Superior temporal gyrus (tissue), 1 donor: ENCODE measurements around the gene BRD8.
A peak's percentile ranks its signal among the peaks of the same experiment; 100 is the strongest.
"Not testable (repeated sequence)": the region's sequence is repeated elsewhere in the genome, so short reads cannot be mapped to it uniquely, and the experiment has no call there.

Experiments
- DNase-seq: peaks from one replicate; pipeline ENCODE4 v3.0.0-alpha.2; 2016; ENCODE audit errors: extremely low spot score

BRD8 gene

DNA sequence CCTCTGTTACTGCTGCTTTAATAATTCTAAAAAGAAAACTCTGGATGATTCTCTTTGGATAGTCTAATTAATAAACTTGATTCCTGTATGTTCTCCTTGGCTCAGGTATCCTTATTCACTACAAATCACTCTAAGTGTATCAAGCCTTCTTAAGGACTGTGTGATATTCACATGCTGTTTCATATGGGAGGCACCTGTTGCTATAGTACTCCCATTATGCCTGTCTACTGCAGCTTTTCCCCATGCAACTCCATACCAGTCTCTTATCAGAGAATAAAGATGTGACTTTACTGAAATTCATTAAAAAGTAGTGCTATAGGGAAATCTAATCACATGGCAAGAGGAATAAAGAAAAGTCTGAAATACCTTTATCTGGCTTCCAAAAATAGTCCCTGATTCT lies 14.7 kb downstream of the BRD8 start:
- no peak for DNase-seq

DNA sequence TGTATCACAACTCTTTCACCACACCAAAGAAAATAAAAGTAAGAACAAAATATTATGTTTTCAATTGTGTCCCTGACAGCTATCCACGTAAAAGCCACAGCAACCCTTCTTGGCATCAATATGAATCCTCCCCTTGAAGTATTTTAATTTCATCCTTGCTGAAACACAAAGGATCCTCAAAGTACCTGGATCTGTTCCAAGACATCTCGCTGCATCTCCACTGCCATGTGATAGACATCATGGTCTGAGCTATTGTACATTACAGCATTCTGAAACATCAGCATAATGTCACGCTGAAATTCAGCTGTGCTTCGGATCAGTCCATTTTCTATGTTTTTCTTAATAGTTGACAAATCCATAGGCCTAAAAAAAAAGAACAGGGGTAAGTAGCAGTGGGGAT lies 17.7 kb downstream of the BRD8 start:
- DNase-seq, result no peak

DNA sequence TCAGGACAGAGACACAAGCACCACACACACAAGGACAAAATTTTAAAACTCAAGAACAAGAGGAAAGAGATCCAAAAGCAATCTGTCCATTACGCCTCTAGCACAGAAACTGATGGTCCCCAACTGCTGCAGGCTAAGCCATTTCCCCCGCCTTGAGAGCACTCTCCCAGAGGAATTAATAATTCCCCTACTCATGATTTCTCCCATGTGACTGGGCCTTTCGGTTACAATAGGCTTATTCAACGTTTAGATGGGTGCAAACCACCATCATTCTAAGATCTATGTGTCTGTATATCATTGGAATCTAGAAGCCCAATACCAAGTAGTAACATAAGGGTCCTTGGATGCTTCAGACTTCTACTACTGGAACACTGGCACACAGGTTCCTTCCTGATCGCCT lies 18.8 kb downstream of the BRD8 start:
- DNase-seq, result peak; percentile 76

DNA sequence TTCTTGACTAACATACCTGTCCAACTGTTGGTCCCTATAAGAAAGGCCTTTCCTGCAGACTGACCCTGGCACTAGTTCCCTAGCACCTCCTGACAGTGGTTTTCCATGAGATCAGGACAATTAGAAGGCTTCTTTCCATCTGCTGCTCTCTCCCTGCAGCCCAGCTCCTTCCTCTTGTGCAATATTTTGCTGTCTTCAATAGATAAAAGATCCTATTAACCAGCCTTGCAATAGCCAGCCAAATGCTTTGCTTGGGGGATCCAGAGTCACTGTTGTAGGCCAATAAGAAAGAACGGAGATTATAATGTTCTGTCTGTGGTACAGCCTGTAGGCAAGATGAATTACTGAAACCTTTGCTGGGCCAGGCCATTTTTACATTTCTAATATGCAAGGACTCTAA lies 20.8 kb downstream of the BRD8 start:
- no peak for DNase-seq

DNA sequence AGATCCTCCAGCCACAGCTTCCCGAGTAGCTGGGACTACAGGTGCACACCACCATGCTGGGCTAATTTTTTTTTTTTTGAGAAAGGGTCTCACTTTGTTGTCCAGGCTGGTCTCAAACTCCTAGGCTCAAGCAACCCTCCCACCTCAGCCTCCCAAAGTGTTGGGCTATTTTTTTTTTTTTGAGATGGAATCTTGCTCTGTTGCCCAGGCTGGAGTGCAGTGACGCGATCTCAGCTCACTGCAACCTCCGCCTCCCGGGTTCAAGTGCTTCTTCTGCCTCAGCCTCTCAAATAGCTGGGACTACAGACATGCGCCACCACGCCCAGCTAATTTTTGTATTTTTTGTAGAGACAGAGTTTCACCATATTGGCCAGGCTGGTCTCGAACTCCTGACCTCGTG lies 22.5 kb downstream of the BRD8 start:
- not testable (repeated sequence) for DNase-seq

DNA sequence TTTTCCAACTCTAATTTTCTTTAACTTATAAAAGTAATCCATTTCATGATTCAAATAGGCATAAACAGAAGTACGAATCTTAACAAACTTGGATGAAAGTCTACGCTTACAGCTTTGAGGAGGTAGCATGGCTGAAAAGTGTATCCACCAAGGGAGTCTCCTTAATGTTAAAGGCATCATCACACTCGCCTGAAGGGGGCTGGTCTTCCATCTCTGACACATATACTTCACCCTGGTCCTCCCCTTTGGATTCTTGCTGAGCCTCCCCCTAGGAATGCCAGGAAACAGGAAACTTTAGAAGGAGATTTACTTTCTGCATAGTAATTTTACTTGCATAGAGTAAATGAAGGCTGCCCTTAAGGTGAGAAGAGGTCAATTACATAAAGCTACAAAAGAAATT lies 28.9 kb downstream of the BRD8 start:
- no peak for DNase-seq

DNA sequence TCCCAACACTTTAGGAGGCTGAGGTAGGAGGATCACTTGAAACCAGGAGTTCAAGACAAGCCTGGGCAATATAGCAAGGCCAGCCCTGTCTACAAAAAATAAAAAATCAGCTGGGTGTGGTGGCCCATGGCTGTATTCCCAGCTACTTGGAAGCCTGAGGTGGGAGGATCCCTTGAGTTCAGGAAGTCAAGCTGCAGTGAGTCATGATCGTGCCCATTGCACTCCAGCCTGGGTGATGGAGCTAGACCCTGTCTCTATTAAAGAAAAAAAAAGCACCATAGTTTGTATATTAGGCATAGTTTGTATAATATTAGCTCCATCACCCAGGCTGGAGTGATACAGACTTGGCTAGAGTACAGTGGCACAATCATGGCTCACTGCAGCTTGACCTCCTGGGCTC lies 29.6 kb downstream of the BRD8 start:
- no peak for DNase-seq

DNA sequence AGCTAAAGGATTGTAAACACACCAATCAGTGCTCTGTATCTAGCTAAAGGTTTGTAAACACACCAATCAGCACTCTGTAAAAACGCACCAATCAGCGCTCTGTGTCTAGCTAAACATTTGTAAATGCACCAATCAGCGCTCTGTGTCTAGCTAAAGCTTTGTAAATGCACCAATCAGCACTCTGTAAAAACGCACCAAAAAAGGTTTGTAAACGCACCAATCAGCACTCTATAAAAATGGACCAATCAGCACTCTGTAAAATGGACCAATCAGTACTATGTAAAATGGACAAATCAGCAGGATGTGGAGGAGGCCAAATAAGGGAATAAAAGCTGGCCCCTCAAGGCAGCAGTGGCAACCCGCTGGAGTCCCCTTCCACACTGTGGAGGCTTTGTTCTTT lies 34.9 kb downstream of the BRD8 start:
- DNase-seq, result not testable (repeated sequence)

DNA sequence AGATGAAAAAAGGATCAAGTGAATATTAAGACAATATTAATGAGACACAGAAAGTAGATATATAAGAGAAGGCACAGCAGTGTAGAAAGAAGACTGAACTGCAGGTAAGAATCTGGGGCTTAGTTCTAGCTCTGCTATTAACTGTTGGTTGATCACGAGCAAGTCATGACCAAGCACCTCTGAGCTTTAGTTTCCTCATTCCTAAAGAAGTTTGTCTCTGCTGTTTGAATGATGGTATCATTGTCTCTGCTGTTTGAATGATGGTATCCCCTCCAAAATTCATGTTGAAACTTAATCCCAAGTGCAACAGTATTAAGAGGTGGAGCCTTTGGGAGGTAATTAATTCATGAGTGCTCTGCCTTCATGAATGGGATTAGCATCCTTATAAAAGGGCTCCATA lies 36.7 kb downstream of the BRD8 start:
- no peak for DNase-seq

DNA sequence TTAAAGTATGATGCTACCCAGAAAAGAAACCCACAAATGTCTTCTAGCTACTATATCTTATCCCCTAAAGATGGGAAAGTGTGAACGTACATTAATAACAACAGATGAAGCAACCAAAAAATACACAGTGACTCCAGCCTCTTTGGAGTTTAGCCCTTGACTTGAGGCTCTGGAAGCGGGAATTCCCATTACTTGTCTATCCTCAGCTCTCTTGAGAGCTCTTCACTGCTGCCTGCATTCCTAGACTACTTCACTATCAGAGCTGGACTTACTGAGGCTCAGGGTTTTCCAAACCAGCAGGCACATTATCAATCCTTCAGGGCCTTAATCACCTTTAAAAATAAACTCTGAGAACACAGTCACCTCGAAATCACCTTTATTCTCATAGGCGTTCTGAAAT lies 38.2 kb downstream of the BRD8 start:
- DNase-seq, result no peak

DNA sequence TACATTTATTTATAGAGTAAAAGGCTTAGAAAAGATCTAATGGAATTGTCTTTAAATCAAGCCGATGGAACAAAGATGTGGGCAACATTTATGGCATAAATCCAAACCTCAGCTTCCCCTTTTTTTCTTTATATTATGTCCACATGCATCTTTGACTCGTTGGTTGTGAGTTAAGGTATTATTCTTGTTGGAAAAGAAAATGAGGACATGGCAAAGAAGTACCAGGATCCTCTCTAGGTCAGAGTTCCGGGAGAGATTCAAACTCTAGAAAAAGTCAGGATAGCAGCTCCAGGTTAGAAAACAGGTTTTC lies 38.7 kb downstream of the BRD8 start:
- no peak for DNase-seq

DNA sequence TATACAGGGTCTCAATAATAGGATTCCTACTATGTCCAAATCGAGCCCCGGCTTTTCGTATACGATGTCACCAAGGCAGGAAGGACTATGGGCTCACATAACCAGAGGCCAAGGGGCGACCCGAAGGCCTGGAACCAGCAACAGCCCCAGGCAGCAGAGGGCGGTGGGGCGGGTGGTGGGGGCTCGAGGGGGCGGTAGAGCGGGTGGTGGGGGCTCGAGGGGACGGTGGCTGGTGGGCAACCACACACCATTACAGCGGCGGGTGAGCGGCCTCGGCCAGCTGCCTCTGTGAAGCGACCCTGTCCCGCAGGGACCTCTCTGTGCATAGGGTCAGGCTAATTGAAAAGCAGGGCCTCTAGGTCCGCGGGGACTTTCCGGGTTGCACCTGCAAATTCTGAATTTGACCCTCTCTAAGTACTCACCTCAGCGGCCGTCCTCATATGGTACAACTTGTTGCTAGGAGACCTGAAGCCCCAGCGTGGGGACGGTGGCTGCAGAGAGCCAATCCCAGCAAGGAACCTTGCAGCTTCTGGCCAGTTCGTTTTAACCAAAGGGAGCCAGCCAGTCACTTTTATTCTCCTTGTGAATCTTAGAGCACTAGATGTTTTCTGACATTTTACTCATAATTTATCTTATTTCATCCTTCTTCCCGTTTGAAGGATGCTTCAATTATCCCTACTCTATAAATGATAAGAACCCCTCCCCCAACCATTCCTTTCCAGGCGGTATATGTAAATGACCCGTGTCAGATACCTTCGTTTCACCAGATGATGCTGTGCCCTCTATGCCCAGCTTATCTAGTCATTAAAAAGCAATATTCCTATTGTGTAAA lies 39.3 kb downstream of the BRD8 start, which contains the start of gene NME5:
TSS of gene NME5 (minus strand) at position 480 of the 832 bp plus-strand sequence. CDS start 648 bp downstream, outside the sequence.
- peak; percentile 84 for DNase-seq

DNA sequence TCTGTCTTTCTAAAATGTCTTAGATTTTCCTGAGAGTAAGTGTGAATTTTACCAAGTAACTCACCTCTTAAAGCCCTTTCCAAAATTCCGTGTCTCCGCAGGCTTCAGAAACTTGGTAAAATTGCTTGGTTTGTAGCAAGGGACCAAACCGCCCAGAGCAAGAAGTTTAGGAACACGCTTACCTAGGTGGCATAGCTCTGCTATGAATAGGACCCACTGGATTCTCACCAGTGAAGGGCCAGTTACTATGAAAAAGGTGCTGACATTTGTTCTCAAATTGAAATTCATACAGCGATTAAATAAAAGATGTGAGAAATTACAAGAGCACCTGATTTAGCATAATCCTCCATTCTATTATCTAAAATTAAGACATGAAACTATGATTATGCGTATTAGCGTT lies 45.9 kb downstream of the BRD8 start:
- no peak for DNase-seq

DNA sequence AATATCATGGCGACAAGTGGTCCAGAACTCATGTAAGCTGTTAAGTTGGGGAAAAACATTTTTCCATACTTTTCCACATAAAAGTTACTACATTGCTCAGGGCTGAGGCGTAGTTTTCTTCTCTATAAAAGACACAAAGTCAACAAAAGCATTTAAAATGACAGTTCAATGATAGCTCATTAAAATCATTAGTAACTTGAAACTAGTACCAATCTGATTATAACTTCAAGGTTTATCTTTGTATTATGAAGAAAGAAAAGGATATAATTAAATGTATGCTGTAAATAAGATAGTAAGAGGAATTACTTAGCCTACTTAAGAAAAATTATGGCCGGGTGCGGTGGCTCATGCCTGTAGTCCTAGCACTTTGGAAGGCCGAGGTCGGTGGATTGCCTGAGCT lies 49.1 kb downstream of the BRD8 start:
- DNase-seq, result no peak

DNA sequence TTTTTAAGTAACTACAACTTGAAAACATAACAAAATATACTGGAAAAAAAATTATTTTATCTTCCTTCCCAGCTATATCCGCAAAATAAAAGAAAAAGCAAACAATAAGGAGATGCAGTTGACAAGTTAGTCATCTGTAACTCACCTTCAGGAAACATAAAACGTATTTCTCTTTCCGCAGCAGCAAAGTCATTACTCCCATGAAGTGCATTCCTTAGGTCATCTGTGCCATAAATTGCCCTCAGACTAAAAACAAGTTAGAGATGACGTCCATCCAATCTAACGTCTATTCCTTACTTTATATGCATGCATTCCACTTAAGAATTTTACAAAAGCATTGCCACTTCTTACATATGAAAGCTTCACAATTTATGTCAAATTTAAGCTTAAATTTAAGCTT lies 50.1 kb downstream of the BRD8 start:
- no peak for DNase-seq

DNA sequence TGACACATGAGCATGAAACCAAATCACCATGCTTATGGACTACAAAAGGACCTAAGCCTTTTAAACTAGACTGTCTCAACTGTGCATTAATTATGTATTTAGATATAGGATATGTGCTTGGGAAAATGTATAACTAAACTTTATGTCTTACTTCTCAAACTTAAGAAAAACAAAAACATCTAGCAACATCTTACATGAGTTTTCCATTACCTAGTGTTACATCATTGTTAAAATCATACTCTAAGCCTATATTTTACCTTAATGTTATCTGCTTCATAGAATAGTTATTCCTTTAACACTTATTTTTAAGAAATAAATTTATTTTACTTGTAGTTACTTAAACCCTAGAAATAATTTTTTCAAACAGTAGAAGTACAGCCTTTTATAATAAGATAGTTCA lies 63.2 kb downstream of the BRD8 start:
- no peak for DNase-seq

DNA sequence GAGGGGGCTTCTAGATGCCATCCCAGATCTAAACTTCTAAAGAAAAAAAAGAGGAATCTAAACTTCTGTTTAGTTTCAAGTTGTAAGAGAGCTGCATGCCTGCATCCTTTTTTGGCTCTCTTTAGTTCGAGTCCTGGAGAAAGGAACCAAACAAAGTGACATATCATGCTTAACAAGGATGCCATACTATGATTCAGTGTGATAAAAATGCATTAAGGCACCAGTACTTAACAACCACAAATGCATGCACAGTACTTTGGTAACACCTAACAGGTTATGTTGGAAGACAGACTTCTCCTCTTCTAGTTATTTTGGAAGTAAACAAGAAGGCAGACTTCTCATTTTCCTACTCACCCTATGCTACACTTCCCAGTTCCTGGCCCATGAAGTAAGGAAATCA lies 66.5 kb downstream of the BRD8 start:
- no peak for DNase-seq

DNA sequence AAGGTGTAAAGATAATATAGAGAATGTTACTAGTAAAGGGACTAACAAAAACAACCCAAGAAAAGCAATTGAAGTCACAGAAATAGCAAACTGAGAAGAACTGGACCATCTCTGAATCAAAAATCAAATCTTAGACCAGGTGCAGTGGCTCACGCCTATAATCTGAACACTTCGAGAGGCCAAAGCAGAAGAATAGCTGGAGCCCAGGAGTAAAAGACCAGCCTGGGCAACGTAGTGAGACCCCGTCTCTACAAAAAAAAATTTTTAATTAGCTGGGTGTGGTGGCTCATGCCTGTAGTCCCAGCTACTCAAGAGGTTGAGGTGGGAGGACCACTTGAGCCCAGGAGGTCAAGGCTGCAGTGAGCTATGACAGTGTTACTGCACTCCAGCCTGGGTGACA lies 67.2 kb downstream of the BRD8 start:
- no peak for DNase-seq

DNA sequence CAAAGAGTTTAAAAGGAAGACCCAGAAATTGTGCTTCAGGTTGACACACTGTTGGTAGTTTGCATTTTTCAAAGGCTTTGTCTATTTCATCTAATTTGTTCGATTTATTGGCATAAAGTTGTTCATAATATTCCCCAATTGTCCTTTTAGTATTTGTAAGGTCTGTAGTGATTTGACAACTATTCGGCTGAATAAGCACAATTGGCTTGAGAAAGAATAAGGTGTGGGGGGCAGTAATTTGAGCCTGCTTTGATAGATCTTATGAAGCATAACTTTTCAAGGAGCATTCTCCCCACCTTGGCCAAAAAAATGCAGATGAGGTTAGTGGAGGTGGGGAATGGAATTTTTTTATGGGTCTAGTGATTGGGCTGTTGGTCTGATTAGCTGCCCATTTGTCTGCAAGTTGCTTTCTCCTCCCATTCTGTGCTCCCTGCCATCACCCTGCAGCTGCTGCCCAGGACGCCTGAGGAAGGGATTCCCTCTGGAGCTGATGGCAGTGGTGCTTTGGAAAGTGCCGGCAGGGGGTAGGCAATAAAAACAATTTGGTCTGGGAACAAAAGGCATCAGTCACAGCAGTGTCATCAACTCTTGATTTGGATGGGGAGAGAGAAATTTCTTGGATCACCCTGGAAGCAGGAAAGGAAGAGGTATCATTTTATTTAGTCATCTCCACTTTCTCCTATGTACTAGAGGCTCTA lies 68.0 kb downstream of the BRD8 start:
- DNase-seq, result no peak

DNA sequence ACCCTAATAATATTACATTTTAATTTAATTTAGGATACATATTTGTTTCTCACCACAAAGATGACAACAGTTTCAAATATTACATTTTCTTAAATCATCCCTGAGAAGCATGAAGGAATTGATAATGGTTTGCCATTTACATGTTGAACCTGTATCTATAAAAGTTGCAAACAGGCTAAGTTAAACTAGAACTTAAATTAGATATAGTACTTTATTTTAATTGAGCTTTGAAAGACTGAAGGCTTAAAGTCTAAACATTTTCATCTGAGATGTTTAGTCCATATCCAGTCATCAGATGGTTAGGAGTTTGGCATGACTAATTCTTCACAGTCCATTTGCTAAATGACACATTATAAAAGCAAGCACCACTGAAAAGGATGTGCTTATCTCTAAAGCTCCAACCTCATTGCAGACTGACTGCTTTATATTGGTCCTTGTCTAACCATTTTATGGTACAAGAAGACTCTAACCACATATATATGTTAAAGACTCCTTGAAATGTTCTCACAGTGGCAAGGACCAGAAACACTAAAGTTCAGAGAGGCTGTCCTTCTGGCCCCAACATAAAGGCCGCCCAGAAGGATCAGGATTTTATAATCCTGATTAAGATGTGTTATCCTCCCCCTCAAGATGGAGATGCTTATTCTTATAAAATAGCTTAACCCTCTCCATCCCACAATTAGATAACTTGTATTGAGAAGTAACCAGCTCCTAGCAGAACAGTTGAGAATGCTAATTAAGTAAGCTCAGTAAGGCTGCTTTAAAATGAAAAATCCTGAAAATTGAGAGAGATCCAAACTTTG lies 68.8 kb downstream of the BRD8 start:
- no peak for DNase-seq

DNA sequence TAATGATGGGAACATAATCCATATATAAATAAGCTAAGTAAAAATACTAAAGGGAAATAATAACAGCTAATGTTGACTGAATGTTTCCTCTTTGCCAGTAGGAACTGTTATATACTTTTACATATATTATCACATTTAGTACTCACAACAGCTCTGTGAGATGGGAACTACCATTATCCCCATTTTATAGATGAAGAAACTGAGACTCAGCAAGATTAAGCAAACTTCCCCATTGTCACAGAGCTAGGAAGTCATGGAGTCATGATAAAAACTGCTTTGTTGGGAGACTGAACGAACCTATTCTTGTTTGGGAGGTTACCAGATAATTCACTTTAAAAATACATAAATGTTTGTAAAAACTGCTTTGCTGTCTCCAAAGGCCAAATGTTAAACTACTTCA lies 71.2 kb downstream of the BRD8 start:
- DNase-seq, result no peak

DNA sequence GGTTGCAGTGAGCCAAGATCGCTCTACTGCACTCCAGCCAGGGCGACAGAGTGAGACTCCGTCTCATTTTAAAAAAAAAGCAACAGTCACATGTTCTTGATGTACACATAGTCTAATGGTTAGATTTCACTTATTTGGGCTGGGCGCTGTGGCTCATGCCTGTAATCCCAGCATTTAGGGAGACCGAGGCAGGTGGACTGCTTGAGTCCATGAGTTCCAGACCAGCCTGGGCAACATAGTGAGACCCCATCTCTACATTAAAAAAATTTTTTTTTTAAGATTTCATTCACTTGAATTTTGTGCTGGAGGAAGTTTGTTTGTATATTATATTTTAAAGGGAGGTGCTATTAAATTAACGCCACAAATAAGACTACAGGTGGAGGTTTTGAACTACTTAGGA lies 72.7 kb downstream of the BRD8 start:
- no peak for DNase-seq

DNA sequence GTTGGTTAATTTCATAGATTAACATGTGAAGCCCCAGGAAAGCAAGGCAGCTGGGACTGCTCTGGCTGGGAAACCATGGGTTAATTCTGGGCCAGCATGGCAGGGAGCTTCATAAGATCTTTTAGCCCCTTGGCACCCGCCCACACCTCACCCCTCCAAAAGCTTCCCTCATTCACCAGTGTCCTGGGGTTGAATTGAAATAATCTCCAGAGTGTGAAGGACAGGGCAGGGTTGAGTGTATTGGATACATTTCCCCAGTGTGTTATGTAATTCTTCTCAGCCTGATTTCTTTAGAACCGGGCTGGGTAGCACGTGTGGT lies 75.2 kb downstream of the BRD8 start:
- no peak for DNase-seq
